ENCODE results near the gene TIAM1.

Gene TIAM1

DNA sequence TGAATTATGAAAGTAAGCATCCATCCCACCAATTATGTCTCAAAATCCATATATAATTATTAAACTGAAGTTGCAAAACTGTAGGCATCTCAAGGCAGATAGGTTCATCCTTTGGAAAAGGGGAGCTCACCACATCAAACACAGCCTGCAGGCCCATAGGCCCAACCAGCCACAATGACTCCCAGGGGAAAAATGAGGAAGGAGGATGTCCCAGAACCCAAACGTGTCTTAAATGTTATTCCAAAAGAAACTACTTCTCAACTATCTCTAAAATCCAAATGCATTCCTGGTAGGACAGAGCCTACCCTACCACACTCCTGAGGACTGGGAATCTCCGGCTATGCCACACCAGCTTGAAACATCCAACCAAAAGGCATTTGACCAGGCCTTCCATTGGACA is 12.8 kb downstream of the TIAM1 start:
- H3K4me3 ChIP-seq (ENCODE audit: control insufficient read depth, low read depth, low read length) = no peak overlapping the region
- DNase-seq (ENCODE audit: low read depth) = no peak
- TF ChIP-seq, protein P1, sequence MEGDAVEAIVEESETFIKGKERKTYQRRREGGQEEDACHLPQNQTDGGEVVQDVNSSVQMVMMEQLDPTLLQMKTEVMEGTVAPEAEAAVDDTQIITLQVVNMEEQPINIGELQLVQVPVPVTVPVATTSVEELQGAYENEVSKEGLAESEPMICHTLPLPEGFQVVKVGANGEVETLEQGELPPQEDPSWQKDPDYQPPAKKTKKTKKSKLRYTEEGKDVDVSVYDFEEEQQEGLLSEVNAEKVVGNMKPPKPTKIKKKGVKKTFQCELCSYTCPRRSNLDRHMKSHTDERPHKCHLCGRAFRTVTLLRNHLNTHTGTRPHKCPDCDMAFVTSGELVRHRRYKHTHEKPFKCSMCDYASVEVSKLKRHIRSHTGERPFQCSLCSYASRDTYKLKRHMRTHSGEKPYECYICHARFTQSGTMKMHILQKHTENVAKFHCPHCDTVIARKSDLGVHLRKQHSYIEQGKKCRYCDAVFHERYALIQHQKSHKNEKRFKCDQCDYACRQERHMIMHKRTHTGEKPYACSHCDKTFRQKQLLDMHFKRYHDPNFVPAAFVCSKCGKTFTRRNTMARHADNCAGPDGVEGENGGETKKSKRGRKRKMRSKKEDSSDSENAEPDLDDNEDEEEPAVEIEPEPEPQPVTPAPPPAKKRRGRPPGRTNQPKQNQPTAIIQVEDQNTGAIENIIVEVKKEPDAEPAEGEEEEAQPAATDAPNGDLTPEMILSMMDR (conservative IDR thresholded peaks at IDR 0.05; ENCODE audit: control insufficient read depth, insufficient read depth, low read depth, low read length) = no peak

DNA sequence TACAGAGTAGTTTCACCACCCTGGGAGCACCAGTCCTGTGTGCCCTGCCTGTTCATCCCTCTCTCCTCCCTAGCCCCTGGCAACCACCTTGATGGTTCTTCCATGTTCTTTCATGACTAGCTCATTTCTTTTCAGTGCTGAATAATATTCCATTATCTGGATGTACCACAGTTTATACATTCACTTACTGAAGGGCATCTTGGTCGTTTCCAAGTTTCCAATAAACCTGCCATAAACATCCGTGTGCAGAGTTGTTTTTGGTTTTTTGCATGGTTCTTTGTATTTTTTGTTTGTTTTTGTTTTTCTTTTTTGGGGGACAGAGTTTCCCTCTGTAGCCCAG is 13.9 kb downstream of the TIAM1 start:
- TF ChIP-seq, protein P1 (conservative IDR thresholded peaks at IDR 0.05; ENCODE audit: control insufficient read depth, insufficient read depth, low read depth, low read length) = no peak
- DNase-seq (ENCODE audit: low read depth) = no peak
- no peak overlapping the region for H3K4me3 ChIP-seq (ENCODE audit: control insufficient read depth, low read depth, low read length)

DNA sequence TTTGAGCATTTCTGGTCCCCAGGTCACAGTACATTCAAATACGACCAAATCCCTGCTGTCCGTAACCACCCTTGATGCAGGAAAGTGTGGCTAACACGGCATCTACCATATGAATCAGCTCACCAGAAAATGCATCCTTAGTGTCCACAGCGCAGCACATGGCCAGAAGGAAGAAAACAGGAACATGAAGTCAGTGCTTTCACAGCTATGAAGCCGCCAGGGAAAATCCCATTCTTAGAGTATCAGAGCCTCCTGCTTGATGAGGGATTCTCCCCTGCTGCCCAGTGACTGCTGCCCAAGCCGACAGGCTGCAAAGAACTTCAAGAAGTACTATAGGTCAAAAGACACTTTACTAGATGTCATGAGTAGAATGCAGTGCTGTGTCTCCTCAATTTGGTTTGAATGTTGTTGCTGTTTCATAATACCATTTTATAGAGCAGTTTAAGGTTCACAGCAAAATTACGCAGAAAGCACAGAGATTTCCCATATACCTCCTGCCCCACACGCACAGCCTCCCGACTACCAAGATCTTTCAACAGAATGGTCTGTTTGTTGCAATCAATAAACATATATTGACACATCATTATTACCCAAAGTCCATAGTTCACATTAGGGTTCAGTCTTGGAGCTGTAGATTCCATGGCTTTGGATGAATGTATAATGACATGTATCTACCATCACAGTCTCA is 14.5 kb downstream of the TIAM1 start:
- DNase-seq (ENCODE audit: low read depth) = no peak
- TF ChIP-seq, protein P1 (conservative IDR thresholded peaks at IDR 0.05; ENCODE audit: control insufficient read depth, insufficient read depth, low read depth, low read length) = no peak
- no peak overlapping the region for H3K4me3 ChIP-seq (ENCODE audit: control insufficient read depth, low read depth, low read length)

DNA sequence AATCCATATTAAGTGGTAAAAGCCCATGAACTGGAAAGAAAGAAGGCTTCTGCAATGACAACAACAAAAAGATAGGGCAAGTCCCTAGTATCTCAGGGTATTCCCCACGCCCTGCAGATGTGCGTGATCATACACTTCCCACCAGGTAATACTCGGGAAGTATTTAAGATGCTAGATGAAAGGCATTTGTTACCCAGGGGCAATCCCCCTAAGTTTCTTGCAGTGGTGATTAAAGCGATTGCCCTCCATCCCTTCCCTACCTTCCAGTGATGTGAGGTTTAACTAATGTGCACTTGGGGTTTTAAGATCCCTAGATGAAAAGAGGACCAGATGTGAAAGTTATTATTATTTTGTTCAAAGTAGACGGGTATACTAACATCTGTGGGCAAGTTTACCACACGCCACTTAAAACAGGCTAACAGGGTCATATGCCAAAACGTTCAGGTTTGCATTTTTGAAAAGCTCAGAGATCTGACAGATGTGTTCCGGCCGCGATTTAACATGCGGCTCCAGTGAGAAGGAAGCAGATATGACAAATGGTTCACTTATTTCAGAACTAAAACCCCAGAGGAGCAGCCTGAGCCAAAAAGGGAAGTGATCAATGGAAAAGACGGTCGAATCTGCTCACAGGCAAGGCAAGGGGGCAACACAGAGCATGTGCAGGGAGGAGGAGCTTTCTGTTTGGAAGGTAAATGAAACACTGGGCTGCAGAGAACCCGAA is 17.4 kb downstream of the TIAM1 start:
- TF ChIP-seq, protein P1 (conservative IDR thresholded peaks at IDR 0.05; ENCODE audit: control insufficient read depth, insufficient read depth, low read depth, low read length) = no peak
- DNase-seq (ENCODE audit: low read depth) = peak; percentile 69
- peak overlapping the region; percentile 6 for H3K4me3 ChIP-seq (ENCODE audit: control insufficient read depth, low read depth, low read length)

DNA sequence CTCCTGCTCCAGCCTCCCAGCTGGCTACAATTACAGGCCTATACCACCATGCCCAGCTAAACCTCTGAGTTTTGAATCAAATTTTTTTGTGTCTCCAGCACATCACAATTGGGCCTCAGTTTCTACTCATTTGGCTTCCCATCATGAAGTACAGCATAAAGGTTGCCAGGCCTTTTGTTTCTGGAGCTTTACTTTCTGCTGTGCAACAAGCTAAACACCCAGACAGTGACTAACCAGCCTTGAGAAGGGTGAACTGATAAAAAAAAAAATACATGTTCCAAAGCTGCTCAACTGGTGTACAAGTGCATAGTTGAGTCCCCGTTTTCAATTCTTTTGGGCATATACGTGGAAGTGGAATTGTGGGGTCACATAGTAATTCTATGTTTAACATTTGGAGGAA is 25.1 kb downstream of the TIAM1 start:
- DNase-seq (ENCODE audit: low read depth) = no peak
- TF ChIP-seq, protein P1 (conservative IDR thresholded peaks at IDR 0.05; ENCODE audit: control insufficient read depth, insufficient read depth, low read depth, low read length) = no peak
- no peak overlapping the region for H3K4me3 ChIP-seq (ENCODE audit: control insufficient read depth, low read depth, low read length)

DNA sequence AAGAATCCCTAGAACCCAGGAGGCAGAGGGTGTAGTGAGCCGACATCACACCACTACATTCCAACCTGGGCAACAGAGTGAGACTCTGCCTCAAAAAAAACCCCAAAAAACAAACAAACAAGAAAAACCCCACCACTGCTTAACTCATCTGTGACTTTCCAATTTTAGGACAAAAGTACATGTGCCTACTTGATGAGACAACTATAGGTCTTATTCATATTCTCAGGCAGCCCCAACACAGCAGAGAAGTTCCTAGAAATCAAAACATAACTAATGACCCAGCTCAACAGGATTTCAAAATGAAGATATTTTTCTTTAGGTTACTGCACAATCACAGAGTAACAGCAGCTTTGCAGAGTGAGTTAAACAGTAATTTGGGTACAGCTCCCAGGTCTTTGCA is 26.4 kb downstream of the TIAM1 start:
- H3K4me3 ChIP-seq (ENCODE audit: control insufficient read depth, low read depth, low read length) = no peak overlapping the region
- TF ChIP-seq, protein P1 (conservative IDR thresholded peaks at IDR 0.05; ENCODE audit: control insufficient read depth, insufficient read depth, low read depth, low read length) = no peak
- no peak for DNase-seq (ENCODE audit: low read depth)
